NCI-H1092 (cell line): ENCODE measurements around the gene OOSP3.
"Not testable (repeated sequence)": the region's sequence is repeated elsewhere in the genome, so short reads cannot be mapped to it uniquely, and the experiment has no call there.

ENCODE experiments used
- DNase-seq: peaks from one replicate; lab custom pipeline; 2025; lab: John Stamatoyannopoulos, UW

The OOSP3 gene, protein sequence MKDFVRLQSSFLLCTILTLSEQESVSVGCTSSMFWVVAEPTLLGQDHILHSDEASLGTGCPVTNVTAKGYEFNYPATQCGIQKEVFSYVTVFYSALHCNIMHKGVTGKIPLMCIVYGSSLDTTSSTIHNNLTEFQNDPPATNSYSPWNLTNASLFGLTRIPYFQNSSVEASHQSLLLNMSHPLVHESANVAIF

DNA sequence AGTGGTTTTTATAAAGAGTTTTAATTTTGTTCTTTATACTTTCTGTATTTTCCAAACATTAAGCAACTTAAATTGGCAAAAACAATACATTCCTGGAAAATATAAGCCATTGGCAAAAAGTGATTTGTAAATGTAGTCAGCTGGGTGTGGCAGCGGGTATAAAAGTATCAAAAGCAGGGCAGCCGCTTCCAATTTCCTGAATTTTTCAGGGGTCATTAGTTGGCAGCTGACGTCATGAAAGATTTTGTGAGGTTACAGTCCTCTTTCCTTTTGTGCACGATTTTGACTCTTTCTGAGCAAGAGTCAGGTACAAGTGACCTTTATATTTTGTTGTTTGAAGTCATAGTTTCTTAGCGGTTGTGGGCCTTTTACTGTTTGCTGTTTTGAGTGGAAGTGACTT, at the start of gene OOSP3:
TSS of gene OOSP3 (plus strand) at position 208 of the 400 bp plus-strand sequence. CDS start at position 235, 27 bp downstream.
- DNase-seq: no peak

DNA sequence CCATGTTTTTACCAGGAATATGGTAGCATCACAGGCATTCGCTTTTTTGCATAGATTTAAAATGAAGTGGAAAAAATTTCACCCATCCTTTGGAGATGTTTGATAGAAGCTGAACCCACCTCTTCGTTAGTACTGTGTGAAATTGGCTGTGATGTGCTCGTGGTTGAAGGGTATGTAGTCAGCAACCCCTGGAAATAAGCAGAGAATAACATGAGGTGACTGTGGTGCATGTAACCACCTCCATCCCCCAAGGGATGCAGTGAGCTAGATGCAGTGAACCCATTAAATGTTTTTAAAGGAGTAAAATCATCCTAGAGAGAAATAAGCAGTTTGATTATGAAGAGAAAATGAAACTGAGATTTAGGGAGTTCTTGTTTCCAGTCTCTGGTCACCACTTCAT, 49.2 kb upstream of the OOSP3 start:
- no peak for DNase-seq

DNA sequence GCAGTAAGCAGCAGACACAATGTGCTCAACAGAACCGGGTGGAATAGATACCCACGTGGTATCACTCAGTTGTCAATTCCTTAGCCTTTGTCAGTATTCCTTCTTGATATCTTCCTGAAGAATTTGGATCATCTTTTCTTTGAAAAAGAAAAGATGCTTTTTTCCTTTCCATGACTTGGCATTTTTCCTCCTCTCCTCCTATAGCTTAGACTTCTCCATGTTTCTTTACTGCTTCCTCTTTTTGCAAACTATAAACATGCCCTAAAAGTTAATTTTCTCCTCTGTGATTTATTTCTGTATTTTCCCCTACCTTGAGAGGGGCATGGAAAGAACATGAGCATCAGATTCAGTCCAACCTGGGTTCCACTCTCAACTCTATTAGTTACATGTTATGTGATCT, 45.0 kb upstream of the OOSP3 start:
- DNase-seq: no peak

DNA sequence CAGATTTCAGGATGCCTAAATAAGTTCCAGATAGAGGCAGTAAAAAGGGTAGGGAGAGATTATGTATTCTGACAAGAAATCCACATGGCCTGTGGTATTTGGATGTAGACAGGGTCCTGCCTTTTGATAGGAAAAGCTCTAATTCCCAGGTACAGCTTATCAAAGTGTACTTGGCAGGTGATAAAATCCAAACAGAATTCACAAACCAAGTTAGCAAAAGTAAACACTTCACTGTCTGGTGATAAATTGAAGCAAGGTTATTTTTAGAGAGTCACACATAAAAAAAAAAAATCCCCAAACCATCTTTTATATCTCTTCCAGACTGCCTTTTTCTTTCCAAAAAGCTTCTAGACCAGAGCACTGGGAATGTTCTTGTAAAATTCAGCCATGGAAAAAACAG, 39.0 kb upstream of the OOSP3 start:
- no peak for DNase-seq

DNA sequence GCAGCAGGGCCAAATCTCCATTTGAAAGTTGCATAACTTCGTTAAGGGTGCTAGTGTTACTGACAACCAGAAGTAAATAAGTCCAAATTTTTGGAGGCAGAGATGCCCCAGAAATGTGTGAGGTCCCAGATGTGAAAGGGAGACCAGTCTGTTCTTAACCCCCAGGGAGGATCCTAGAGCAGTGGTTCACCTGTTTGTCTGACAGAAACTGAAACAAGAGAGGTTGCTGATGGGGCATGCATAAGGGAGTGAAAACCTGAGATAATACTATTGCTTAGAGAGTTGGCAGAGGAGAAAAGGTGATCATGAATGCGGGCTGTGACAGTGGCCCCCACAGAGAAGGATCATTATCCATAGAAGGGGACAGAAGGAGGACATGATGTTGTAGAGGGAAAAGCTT, 37.1 kb upstream of the OOSP3 start:
- no peak for DNase-seq

DNA sequence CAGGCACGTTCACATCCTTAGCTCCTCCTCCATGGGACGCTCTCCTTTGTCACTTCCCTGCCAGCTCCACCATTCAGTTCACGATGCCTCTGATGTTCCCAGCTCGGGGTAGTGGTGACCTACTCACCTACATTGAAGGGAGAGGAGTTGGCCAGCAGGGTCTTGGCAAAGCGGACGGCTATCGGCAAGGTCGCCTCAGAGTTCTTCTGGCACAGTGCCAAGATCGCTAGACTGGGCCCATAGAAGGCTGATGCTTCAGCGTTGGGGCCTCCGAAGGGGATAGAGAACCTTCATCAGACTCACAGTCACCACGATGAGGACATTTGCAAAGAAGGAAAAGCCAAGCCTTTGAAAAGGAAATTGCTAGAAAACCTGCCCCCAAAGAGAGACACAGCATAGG, 36.3 kb upstream of the OOSP3 start:
- DNase-seq: no peak

DNA sequence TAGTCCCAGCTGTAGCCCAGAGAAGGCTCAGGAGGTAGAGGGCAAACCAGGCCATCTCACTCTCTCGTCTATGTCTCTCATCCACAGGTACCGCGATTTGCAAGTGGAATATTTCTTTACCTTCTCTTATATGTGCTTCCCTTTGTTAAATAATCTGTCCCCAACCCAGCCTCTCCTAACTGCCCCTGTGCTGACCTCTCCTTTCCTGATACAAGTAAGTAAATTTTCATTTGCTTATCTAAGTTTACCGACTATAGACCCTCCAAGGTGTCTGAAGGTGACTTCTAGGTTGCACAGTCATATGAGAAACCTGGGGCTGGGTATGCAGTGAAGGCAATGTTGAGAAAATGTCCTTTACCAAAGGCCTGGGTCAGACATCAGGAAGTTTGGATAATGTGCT, 33.2 kb upstream of the OOSP3 start, which contains the start of gene CBLIF:
TSS of gene CBLIF (minus strand) at position 101 of the 400 bp plus-strand sequence. CDS start at position 55, 46 bp downstream.
- no peak for DNase-seq

DNA sequence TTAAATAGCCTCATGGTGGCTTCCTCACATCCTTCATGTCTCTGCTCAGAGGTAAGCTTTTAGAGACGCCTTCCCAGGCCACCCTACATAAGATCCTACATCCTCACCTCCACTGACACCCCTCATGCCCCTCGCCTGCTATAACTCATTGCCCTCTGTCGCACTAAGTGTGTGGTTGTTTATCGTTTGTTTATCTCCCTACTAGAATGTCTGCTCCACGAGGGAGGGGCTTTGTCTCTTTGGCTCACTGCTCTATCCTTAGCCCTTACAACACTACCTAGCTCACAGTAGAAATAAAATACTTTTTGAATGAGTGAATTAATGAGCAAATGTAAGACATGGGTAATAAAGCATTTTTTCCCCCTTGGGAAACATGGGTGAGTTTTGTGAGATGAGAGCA, 32.0 kb upstream of the OOSP3 start:
- DNase-seq: no peak

DNA sequence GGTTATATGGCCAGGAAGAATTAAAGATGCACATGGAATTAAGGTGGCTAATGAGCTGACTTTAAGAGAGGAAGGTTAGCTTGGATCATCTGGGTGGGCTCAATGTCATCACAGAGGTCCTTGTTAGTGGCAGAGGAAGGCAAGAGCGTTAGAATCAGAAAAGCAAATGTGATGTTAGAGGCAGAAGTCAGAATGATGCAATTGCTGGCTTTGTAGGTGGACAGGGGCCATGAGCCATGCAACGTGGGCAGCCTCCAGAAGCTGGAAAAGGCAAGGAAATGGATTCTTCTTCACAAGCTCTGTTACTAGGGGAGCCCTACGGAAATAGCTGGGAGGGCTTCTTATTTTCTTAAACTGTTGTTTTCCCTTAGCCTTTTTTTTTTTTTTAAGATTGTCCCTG, 31.0 kb upstream of the OOSP3 start:
- DNase-seq: no peak

DNA sequence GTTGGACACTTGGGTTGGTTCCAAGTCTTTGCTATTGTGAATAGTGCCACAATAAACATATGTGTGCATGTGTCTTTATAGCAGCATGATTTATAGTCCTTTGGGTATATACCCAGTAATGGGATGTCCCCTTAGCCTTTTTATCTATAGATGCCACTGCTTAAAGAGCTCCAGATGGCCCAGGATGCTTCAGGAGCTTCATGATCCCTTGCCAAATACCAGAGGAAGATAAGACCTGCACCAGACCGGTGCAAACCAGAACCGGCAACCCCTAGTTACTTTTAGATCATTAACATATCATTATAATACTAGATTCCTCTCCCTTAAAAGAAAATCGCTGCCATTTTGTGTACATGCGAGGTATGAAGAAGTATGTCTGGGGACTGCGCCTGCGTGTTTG, 30.1 kb upstream of the OOSP3 start:
- DNase-seq: not testable (repeated sequence)

DNA sequence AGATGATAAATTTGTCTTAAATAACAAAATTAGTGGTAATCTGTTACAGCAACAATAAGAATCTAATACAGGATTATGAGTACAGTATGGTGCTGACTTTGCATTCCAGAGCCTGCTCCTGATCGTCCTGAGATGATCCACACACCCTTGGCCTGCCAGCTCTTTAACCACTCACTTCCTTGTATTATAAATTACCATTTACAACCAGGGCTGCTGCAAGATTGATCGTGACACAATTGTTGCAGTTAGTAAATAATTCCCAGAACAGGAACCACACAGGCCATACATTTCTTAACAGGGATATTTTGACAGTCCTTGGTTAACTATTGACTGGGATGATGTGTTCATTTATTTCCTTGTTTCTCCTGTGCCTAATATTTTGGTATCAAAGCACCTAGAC, 29.5 kb upstream of the OOSP3 start:
- no peak for DNase-seq

DNA sequence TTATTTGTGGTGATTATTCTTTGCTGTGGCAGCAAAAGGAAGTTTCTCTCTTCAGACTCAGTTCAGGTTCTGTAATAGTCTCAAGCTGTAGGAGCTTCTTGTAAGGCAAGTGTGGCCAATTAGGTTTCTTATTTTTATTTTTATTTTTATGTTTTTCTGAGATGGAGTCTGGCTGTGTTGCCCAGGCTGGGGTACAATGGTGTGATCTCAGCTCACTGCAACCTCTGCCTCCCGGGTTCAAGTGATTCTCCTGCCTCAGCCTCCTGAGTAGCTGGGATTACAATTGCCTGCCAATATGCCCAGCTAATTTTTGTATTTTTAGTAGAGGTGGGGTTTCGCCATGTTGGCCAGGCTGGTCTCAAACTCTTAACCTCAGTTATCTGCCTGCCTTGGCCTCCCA, 29.0 kb upstream of the OOSP3 start:
- not testable (repeated sequence) for DNase-seq

DNA sequence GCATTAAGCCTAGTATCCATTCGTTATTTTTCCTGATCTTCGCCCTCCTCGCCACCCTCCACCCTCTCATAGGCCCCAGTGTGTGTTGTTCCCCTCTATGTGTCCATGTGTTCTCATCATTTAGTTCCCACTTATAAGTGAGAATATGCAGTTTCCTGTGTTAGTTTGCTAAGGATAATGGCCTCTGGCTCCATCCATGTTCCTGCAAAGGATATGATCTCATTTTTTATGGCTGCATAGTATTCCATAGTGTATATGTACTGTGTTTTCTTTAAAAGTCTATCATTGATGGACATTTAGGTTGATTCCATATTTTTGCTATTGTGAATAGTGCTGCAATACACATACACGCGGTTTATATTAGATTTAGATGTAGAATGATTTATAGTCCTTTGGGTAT, 27.2 kb upstream of the OOSP3 start:
- DNase-seq: not testable (repeated sequence)

DNA sequence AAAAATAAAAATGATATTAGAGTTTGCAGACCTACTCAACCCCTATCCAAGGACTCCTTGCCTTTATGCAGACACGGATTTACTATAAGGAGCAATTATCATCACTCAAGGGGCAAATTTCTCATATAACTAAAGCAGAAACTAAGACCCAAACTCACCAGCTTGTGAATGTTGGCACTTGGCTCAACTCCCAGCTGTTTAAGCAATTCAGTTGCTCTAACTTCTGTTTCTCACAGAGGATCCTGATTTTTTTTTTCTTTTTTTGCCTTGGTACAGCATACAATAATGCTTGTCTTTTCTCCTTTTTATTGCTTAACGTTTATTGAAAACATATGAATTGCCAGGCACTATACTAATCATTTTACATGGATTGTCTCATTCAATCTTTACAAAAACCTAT, 23.7 kb upstream of the OOSP3 start:
- no peak for DNase-seq

DNA sequence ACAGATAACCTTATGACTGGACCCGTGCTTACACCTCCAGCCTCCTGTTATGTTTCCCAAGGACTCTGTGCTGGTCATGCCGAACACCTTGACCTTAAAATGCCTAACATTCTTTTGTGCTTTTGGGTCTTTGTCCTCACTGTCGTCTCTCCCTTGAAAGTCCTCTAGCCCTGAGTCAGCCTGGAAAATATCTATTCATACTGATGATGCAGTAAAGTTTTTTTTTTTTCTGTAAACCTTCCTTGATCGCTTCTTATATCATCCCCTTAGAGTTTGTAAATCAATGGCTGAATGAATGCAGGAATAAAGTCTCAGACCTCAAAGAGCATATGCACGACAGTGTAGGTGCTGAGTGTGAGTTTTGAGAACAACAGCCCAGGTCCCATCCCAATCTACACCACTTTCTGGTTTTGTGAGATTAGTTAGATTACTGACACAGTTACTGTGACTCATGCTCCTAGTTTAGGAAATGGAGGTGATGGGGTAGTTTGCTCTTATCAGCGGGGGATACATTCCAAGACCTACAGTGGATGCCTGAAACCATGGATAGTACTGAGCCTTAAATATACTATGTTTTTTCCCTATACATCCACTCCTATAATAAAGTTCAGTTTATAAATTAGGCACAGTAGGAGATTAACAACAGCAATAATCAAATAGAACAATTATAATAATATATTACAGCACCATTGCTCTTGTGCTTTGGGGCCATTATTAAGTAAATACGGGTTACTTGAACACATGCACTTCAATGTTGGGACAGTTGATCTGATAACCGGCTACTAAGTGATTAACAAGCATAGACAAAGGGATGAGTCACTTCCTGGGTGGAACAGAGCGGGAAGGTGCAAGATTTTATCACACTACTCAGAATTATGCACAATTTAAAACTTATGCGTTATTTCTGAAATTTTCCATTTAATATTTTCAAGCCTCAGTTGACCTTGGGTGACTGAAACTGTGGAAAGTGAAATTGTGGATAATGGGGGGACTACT, 20.8 kb upstream of the OOSP3 start:
- no peak for DNase-seq

DNA sequence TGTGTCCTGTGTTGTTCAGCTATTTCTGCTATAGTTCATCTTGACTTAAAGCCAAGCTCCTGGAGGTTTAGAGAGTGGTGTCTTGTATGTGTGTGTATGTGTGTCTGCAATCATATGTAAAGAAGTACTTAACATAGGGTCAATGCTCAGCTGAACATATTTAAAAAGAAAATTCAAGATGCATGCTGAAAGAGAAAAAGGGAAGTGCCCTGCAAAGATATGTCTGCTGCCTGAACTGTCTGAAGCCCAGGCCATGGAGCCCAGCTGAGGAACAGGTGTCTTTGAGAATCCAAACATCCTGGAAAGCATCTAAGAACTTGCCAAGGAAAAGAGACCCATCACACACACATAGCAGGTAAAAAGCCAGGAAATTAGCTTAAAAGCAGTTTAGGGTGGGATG, 18.9 kb upstream of the OOSP3 start:
- no peak for DNase-seq

DNA sequence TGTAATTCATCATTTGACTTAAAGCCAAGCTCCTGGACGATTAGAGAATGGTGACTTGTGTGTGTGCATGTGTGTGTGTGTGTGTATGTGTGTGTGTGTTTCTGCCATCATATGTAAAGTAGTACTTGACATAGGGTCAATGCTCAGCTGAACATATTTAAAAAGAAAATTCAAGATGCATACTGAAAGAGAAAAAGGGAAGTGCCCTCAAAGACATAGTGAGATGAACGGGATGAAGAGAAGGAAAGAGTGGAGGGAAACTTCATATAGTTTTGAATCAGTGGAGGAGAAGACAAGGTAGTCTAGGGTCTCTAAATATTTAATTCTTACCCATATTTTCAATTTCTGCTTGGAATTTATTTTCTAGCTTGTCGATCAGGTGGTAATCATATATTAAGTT, 16.3 kb upstream of the OOSP3 start:
- DNase-seq: no peak

DNA sequence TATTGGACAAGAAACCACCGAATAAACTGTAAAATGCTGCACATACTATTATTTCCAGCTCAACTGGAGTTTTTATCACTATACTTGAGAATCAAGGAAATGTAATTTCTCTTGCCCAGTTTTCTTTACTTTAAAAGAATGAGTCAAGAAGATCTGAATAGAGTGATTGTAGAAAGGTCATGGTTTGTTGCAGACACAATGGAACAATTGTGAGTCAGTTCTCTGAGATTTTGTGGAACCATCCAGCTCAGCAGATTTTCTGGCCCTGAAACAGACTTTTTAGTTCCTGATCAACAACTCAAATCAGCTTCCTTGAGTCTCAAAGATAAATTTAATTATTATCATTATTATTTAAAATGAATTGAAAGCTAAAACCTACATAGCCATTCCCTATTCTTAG, 13.6 kb upstream of the OOSP3 start:
- no peak for DNase-seq

DNA sequence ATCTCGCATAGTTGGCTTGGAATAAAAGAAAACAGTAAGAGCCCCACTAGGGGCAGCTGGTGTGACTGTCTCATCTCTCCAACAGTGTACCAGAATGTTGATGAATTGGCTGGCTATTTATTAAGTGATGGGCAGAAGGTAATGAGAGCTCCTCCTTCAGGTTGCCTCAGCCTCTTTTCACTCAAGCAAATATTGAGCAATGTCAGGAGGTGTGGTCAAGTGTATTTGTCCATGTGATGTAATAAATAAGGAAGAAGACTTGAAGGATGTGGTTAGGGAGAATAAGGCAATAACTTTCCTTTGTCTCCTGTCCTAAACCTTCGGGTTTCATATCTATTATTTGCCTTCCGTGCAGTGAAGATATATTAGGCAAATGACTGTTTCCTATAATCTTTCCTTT, 12.2 kb upstream of the OOSP3 start, which contains the start of gene TCN1:
TSS of gene TCN1 (minus strand) at position 91 of the 400 bp plus-strand sequence. CDS start at position 74, 17 bp downstream.
- no peak for DNase-seq

DNA sequence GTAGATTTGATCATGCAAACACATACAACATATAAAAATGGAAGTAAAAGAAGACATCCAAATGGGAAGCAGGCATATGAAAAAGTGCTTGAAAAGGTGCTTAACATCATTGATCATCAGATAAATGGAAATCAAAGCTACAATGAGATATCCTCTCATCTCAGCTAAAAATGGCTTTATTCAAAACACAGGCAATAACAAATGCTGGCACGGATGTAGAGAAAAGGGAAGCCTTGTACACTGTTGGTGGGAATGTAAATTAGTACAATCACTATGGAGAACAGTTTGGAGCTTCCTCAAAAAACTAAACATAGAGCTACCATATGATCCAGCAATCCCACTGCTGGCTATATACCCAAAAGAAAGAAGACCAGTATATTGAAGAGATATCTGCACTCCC, 11.7 kb upstream of the OOSP3 start:
- no peak for DNase-seq

DNA sequence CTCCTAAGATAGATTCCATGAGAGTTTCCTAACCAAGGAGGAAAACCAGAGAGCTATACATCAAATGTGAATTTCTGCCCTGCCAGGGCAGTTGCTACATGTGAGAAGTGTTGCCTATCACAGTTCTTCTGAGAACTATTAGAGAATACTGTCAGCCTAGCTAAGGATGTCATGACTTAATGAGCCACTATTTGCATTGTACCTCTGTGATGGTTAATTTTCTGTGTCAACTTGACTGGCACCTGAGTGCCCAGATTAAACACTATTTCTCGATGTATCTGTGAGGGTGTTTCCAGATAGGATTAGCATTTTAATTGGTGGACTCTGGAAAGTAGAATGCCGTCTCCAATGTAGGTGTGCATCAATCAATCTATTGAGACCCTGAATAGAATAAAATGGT, 10.6 kb upstream of the OOSP3 start:
- DNase-seq: no peak

DNA sequence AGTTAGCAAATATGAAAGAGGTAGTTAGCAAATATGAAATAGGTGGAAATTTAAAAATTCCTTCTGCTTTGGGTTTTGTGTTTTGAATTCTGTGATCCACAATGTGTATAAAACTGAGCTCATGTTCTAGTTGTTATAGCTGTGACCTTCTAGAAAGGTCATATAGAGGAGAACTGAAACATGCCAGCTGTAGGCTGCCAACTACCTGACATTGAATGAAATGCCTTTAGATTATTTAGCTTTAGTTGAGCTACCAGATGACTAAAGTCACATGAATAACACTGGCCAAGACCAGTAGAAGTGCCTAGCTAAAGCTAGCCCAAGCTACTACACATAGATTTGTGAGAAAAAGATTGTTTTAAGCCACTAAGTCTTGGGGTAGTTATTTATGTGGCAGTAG, 6.5 kb upstream of the OOSP3 start:
- no peak for DNase-seq

DNA sequence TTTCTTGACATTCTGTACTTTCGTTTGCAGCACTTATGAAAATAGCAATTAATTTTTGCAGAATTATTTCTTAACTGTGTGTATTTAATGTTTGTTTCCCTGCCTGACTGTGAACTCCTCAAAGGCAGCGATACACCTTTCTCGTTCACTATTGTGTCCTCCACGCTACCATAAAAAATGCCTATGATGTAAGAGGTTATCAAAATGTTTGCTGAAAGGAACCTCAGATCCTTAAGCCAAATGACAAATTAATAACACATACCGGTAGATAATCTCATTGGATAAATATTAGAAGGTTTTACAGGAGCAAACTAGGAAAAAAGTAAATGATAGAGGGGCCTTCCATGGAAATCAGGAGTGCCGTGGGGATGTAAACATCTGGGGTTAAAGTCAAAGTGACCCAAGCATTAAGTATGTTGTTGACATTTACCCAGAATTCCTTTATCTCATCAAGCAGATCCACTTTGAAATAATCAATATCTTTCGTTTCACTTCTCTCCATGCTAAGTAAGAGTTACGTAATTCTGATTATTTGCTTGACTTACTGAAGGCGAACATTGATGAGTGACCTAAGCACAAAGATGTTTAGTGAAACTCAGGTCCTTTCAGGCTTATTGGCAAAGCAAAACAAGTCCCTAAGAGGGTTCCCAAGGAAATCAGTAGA, 2.6 kb upstream of the OOSP3 start:
- DNase-seq: no peak
